DMS 273 (cell line): Measurements from ENCODE around the gene CCDC82.

Experiments used
- DNase-seq: peaks from one replicate; lab custom pipeline; 2025; ENCODE audit not compliant: unreplicated experiment; lab: John Stamatoyannopoulos, UW

CCDC82 gene

GRCh38 chr11:96365493-96365892 lies 24.2 kb downstream of the CCDC82 start:
- no peak for DNase-seq

- no peak for DNase-seq
Observed at GRCh38 chr11:96361778-96362177, 27.9 kb downstream of the CCDC82 start.

- DNase-seq: no peak
Observed at GRCh38 chr11:96358321-96358720, 31.4 kb downstream of the CCDC82 start.

- no peak for DNase-seq
Observed at GRCh38 chr11:96357794-96358193, 31.9 kb downstream of the CCDC82 start.

GRCh38 chr11:96356848-96357247 lies 32.9 kb downstream of the CCDC82 start:
- no peak for DNase-seq

- peak; percentile 93 for DNase-seq
Observed at GRCh38 chr11:96342961-96343711, 46.6 kb downstream of the CCDC82 start, which contains the start of gene MAML2. TSS of gene MAML2 (minus strand) at chr11:96343195. CDS start at chr11:96341895, 1,300 bp downstream.

DNA sequence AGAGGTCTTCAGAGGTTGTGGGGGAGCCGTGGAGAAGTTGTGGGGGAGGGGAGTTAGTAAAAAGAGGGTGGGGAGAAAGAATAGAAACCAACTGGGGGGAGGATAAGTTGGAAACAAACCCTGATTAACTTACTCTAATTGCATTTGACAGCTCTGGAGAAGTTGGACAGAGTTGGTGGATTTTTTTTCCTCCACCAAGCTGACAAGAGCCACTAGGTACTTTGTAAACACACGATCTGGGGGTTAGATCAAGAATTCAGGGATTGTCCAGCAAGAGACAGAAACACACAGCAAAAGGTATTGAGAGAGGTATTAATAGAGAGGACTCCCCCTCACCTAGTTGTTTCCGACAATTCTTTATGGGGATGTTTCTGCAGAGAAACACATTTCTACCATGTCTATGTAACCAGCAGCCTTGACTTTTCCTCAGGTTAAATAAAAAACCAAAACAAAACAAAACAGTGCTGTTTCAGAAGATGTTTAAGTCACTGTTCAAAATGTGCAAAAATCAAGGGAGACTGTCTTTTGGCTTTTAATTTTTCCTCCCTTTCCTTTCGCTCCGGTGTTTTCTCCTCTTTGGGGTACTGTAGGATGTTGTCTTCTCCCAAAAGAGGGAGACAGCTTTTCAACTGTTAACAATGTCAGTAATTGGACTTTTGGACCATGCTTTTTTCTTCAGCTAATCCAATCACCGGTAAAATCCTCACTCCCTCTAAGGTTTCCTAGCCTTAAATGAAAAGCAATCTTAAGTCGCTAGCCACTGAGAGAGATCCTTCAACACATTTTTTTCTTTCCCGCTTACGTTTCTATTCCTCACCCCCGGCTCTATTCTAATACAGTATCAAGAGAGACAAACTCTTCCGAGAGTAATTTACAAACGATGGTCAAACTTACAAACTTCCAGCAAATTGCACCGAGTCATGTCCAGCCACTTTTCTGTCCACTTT lies 47.4 kb downstream of the CCDC82 start:
- DNase-seq: peak; percentile 46

GRCh38 chr11:96341211-96342013 lies 48.3 kb downstream of the CCDC82 start:
- peak; percentile 22 for DNase-seq

DNA sequence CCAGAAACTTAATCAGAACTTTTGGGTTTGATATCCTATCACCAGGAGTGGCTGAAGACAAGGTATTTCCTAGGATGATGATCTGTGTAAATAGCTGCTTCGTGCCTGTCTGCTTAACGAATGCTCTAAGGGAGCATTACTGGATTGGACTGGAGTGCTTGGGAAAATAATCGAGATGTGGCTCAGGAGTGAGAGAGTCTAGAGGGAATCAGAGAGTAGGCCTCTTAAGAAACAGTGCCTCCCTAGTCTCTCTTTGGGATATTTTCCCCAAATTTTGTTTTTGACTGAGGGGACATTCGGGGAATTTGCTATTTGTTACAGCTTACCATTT lies 49.2 kb downstream of the CCDC82 start:
- no peak for DNase-seq

GRCh38 chr11:96339706-96340554 lies 49.8 kb downstream of the CCDC82 start:
- no peak for DNase-seq

DNA sequence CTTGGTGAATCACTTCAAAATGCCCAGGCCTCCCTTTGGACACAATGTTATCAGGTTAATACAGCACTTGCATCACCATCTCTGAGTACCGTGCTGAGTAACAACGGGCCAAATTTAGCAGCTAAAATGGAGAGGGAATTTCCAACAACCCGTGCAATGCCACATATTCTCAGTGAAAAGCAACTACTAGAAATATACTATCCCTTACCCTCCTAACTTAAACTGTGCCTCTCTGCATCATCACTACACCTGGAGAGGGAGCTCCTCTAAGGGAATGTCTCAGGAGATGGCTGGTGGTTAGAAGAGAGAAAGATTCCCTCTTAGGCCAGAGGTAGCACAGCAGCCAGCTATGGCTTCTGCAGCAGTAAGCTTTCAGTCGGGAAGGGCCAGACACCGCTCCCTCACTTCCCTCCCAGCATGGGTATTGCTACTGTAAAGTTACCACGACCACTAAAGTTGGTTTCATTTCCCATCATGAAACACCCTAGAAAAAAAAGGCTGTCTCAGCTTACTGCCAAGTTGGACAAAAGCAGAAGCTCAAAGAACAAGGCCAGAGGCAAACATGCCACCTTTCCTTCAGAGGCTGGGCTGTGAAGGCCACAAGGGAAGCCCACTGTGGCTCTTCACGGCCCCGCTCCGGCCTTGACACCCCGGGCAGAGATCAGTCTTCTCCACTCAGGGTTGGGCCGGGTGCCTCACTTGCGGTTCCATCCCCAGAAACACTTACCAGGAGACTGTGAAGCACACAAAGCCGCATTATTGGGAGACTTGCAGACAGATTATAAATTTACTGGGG lies 50.6 kb downstream of the CCDC82 start:
- no peak for DNase-seq

DNA sequence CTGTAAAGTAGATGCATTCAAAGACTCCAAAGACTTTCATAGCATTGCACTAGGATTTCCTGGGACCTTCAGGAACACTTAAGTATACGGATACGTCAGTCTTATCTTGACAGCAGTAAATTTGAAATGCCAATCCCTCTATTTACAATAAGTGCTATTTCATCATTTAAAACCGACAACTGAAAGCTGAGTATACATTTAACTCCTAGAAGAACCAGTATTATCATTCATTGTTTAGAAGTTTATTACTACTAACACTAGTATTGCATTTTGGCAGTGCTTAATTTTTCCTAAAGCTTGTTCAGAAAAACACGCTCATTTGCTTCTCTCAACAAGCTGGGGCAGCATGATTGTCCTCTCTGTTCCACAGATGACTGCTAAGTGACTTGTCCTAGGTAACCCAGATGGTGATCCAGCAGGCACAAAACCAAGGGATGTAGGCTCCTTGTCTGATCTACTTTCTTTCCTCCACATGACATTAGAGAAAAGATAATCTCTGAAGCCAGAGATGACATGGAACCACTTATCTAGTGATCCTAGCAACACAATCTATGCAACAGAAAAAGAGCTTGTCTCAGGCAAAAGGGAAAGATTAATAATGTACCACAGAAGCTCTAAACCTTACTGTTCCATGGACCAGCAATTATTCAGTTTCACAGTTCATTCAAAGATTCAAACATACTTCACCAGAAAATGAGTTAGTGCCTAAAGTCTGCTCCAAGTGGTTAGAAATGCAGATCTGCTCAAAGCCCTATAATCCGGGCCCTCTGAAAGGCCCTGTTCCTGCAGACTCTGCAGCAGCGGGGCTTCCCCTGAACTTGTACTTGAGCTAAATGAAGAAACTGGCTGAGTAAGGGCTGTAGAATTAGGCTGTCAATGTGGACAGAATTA lies 51.9 kb downstream of the CCDC82 start:
- no peak for DNase-seq

DNA sequence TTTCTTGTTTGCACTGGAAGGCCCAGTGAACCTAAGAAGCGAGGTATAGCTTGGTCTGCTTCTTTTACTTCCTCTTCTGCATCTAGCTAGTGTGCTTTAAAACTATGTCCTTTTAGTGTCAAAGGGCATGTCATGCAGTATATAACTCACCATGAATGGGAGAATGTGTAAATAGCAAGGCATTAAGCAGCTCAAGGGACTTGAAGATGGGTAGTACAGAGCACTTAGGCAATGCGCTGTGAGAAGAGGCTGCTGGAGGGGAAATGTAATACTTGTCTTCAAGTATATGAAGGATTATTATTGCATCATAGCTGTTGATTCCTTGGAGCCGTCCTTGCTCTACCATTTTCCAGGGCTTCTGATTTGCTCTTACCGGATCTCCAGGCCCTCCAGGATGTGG lies 54.3 kb downstream of the CCDC82 start:
- no peak for DNase-seq

DNA sequence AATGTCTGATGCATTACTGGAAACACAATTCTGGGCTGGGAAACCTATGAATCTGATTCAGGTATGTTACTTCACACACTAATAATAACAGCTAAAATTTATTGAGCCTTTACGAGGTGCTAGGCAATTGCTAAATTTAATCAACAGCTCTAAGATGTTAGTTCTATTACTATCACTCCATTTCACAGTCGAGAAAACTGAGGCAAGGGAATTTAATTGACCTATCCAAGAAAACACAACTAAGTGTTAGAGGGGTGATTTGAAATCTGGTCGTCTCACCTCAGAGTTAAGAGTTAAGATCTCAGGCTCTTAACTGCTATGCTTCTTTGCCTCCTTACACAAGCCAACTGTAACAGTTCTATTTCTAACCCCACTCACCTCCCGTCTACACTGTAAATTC lies 55.5 kb downstream of the CCDC82 start:
- DNase-seq: no peak

GRCh38 chr11:96333191-96333719 lies 56.5 kb downstream of the CCDC82 start:
- no peak for DNase-seq

- DNase-seq: no peak
Observed at GRCh38 chr11:96332126-96332771, 57.5 kb downstream of the CCDC82 start.

DNA sequence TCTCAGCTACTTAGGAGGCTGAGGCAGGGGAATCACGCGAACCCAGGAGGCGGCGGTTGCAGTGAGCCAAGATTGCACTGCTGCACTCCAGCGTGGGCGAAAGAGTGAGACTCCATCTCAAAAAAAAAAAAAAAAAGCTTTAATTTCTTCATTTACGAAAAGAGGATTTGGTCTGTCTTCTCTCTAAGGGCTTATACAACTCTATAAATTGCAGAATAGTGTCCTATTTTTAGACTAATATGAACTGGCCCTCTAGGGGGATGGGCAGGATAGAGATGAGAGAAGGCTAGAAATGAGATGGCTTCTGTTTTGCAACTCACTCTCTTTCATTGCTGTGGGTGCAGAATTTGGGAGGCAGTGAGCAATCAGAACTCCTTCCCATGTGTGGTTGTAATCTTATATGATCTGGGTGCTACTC lies 58.0 kb downstream of the CCDC82 start:
- no peak for DNase-seq

GRCh38 chr11:96330511-96330859 lies 59.2 kb downstream of the CCDC82 start:
- no peak for DNase-seq
